Calu3 (cell line): ENCODE results near the gene DOCK7. TPM values are rescaled to one million over a fixed set of nuclear protein-coding genes. Genes with fewer than 3 reads are reported as not detected.

ENCODE experiments used
- BruUV-seq: library from RNA; stranded (reverse); fragments of 400-500 nt; replicated peaks from 2 replicates; lab custom pipeline; 2021; lab: Mats Ljungman, UMichigan
- CTCF ChIA-PET: fragments of 300-600 bp; sonication (Branson Sonifier 250); formaldehyde crosslinking; loops from one replicate; lab custom pipeline; 2022; ENCODE audit warnings: antibody characterized with exemption; lab: Charles Lee
- DNase-seq: peaks from one replicate; pipeline ENCODE4 v3.0.0; 2022
- H3K27ac Mint-ChIP-seq: one replicate; pipeline ENCODE4 v1.8.0; 2022; ENCODE audit warnings: mixed read lengths; ENCODE audit not compliant: unreplicated experiment
- H3K27me3 Mint-ChIP-seq: one replicate; pipeline ENCODE4 v1.8.0; 2022; ENCODE audit warnings: mixed read lengths; ENCODE audit not compliant: unreplicated experiment
- H3K36me3 Mint-ChIP-seq: one replicate; pipeline ENCODE4 v1.8.0; 2022; ENCODE audit warnings: mild to moderate bottlenecking, moderate library complexity, mixed read lengths; ENCODE audit not compliant: insufficient read depth, unreplicated experiment
- H3K4me1 Mint-ChIP-seq: one replicate; pipeline ENCODE4 v1.8.0; 2022; ENCODE audit warnings: mild to moderate bottlenecking, low read depth, mixed read lengths; ENCODE audit not compliant: unreplicated experiment
- H3K4me3 Mint-ChIP-seq: one replicate; pipeline ENCODE4 v1.8.0; 2022; ENCODE audit warnings: mild to moderate bottlenecking, low read depth, moderate library complexity, mixed read lengths; ENCODE audit not compliant: unreplicated experiment
- H3K9me3 Mint-ChIP-seq: one replicate; pipeline ENCODE4 v1.8.0; 2022; ENCODE audit warnings: low read depth, mixed read lengths; ENCODE audit not compliant: unreplicated experiment
- CTCF ChIP-seq: fragments of 200-600 bp; IDR thresholded peaks from one replicate; pipeline ENCODE4 v1.8.0; 2022; ENCODE audit warnings: antibody characterized with exemption; ENCODE audit not compliant: unreplicated experiment
- intact Hi-C: fragments of 100-400 bp; cut with micrococcal nuclease; formaldehyde crosslinking; loops from one replicate; pipeline ENCODE4 v1.10.0; 2022; ENCODE audit not compliant: unreplicated experiment
- total RNA-seq: library from RNA; stranded (reverse); gene quantifications from 2 replicates; pipeline ENCODE4 v1.2.3, GENCODE V29; 2022

The DOCK7 gene
- total RNA-seq, 1 experiment from 2014 or later: 48.6 TPM

- TF ChIP-seq CTCF: no peak
- Mint-ChIP-seq H3K9me3 (peaks cover 2% of the 10 kb centered on the region), H3K4me3 (no peak overlapping the region), H3K36me3 (no peaks in the 10 kb centered on the region), H3K27me3 (no peaks in the 10 kb centered on the region), H3K4me1 (no peaks in the 10 kb centered on the region), H3K27ac (no peak overlapping the region)
- DNase-seq: no peak
- BruUV-seq: no TSS peak
- CTCF ChIA-PET: no interaction called here
- intact Hi-C loops: no loop called here
Observed at GRCh38 chr1:62516600-62516999, 171.6 kb downstream of the DOCK7 start.

- CTCF ChIA-PET: no interaction called here
- no peak for TF ChIP-seq CTCF
Observed at GRCh38 chr1:62514746-62515423, 173.3 kb downstream of the DOCK7 start.

DNA sequence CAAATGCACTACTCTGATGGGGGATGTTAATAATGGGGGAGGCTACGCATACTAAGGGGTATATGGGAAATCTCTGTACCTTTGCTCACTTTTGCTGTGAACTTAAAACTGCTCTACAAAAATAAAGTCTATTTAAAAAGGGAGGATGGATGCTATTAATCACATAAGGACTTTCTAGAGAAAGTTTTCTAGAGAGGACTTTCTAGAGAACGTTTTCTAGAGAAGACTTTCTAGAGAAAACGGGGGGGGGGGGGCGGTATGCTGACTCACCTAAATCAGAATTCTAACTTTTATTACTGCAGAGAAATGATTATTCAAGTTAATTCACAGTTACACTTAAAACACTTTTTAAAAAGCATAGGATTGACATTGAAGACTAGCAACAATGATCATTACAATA, 175.2 kb downstream of the DOCK7 start:
- intact Hi-C loops: no loop called here
- Mint-ChIP-seq H3K4me1 (no peaks in the 10 kb centered on the region), H3K36me3 (peaks cover 5% of the 10 kb centered on the region), H3K27ac (no peak overlapping the region), H3K27me3 (no peaks in the 10 kb centered on the region), H3K4me3 (no peak overlapping the region), H3K9me3 (no peaks in the 10 kb centered on the region)
- CTCF ChIA-PET: no interaction called here
- no TSS peak for BruUV-seq
- no peak for TF ChIP-seq CTCF
- DNase-seq: no peak

More at GRCh38 chr1:62514746-62515423, 173.3 kb downstream of the DOCK7 start:
- peaks cover 2% of the 10 kb centered on the region for H3K9me3 Mint-ChIP-seq
- BruUV-seq: no TSS peak
- H3K36me3 Mint-ChIP-seq: peaks cover 5% of the 10 kb centered on the region
- no peaks in the 10 kb centered on the region for H3K4me1 Mint-ChIP-seq
- H3K27ac Mint-ChIP-seq: no peak overlapping the region
- H3K27me3 Mint-ChIP-seq: no peaks in the 10 kb centered on the region
- intact Hi-C loops: no loop called here
- no peak for DNase-seq
- no peak overlapping the region for H3K4me3 Mint-ChIP-seq

DNA sequence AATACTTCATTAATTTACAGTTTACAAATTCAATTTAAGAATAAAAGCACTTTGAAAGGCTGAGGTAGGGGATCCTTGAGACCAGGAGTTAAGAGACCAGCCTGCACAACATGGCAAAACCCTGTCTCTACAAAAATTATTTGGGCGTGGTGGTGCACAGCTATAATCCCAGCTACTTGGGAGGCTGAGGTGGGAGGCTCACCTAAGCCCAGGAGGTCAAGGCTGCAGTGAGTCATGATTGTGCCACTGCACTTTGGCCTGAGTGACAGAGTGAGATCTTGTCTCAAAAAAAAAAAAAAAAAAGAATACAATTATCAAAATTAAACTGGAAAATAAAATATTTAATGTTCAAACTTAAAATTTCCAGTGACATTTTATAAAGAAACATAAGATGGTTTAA, 179.2 kb downstream of the DOCK7 start:
- CTCF ChIA-PET: interaction anchor here (2.0 kb wide), 1 partner anchor 238 kb away, joined by 23 read pairs; no protein-coding TSS in a partner anchor
- no peak for DNase-seq
- intact Hi-C loops: no loop called here
- H3K9me3 Mint-ChIP-seq: no peaks in the 10 kb centered on the region
- H3K27me3 Mint-ChIP-seq: no peaks in the 10 kb centered on the region
- BruUV-seq: no TSS peak
- H3K27ac Mint-ChIP-seq: no peak overlapping the region
- no peaks in the 10 kb centered on the region for H3K4me1 Mint-ChIP-seq
- TF ChIP-seq CTCF: no peak
- peaks cover 5% of the 10 kb centered on the region for H3K36me3 Mint-ChIP-seq
- H3K4me3 Mint-ChIP-seq: no peak overlapping the region
